CD14-positive monocyte (primary cell): Measurements from ENCODE around the gene NFATC1. TPM values are rescaled to one million over a fixed set of nuclear protein-coding genes. Genes with fewer than 3 reads are reported as not detected.

ENCODE experiments used
- DNase-seq, 3 donors: peaks; one replicate each; pipeline ENCODE4 v3.0.0-alpha.2; 2011 to 2022
- H2AFZ ChIP-seq: 2 replicates; pipeline ENCODE4 v1.6.0; 2012; ENCODE audit warnings: mild to moderate bottlenecking, low read depth, low read length, inconsistent platforms; ENCODE audit not compliant: insufficient read depth, poor library complexity, severe bottlenecking
- H3K27ac ChIP-seq, 2 donors: 1 replicate in 1 of 2; 2 replicates in 1 of 2; pipeline ENCODE4 v1.5.1; 2012 to 2013; ENCODE audit warnings: low read length in 2 of 2, control low read depth in 1 of 2, inconsistent platforms in 1 of 2, low read depth in 1 of 2, mild to moderate bottlenecking in 1 of 2
- H3K27me3 ChIP-seq, 2 donors: one replicate each; pipeline versions ENCODE4 v1.6.0 to v1.6.1; 2011 to 2013; ENCODE audit warnings: low read length in 2 of 2; ENCODE audit not compliant: control insufficient read depth in 2 of 2, insufficient read depth in 2 of 2
- H3K36me3 ChIP-seq, 2 donors: replicated peaks in 1 of 2; 1 replicate in 1 of 2; 2 replicates in 1 of 2; pipeline versions ENCODE4 v1.5.1 to v1.6.1; 2012 to 2013; ENCODE audit warnings: low read length in 2 of 2, control low read depth in 1 of 2, inconsistent platforms in 1 of 2, mild to moderate bottlenecking in 1 of 2; ENCODE audit not compliant: insufficient read depth in 2 of 2, control insufficient read depth in 1 of 2
- H3K4me1 ChIP-seq, 2 donors: 1 replicate in 1 of 2; 2 replicates in 1 of 2; pipeline versions ENCODE4 v1.5.1 to v1.6.1; 2012 to 2013; ENCODE audit warnings: low read length in 2 of 2, control low read depth in 1 of 2, inconsistent platforms in 1 of 2, mild to moderate bottlenecking in 1 of 2, moderate library complexity in 1 of 2; ENCODE audit not compliant: insufficient read depth in 2 of 2, control insufficient read depth in 1 of 2
- H3K4me2 ChIP-seq: replicated peaks from 2 replicates; pipeline ENCODE3; 2012; ENCODE audit warnings: low read length, moderate library complexity, mild to moderate bottlenecking; ENCODE audit not compliant: poor library complexity, severe bottlenecking; ENCODE audit errors: extremely low read depth
- H3K4me3 ChIP-seq, 3 experiments: fragments of 200-600 bp in 1 of 3; sonication (generic) in 1 of 3; replicated peaks in 1 of 3; 1 replicate in 2 of 3; 2 replicates in 1 of 3; pipeline ENCODE4 v1.5.1; 2011 to 2013; ENCODE audit warnings: low read length in 3 of 3, mild to moderate bottlenecking in 3 of 3, control low read depth in 2 of 3, low read depth in 2 of 3, inconsistent platforms in 1 of 3, moderate library complexity in 1 of 3
- H3K79me2 ChIP-seq: 2 replicates; pipeline ENCODE4 v1.6.0; 2012; ENCODE audit warnings: mild to moderate bottlenecking, control low read depth, inconsistent platforms, low read length, moderate library complexity; ENCODE audit not compliant: insufficient read depth
- H3K9ac ChIP-seq: 2 replicates; pipeline ENCODE4 v1.6.0; 2017; ENCODE audit warnings: low read length, mild to moderate bottlenecking; ENCODE audit not compliant: insufficient read depth, poor library complexity, severe bottlenecking
- H3K9me3 ChIP-seq, 2 donors: replicated peaks in 1 of 2; 1 replicate in 1 of 2; 2 replicates in 1 of 2; pipeline versions ENCODE4 v1.5.1 to v1.6.1; 2012 to 2013; ENCODE audit warnings: low read length in 2 of 2, control low read depth in 1 of 2; ENCODE audit not compliant: control insufficient read depth in 1 of 2, insufficient read depth in 1 of 2
- H4K20me1 ChIP-seq: 2 replicates; pipeline ENCODE4 v1.6.0; 2012; ENCODE audit warnings: mild to moderate bottlenecking, low read length, control low read depth, moderate library complexity; ENCODE audit not compliant: insufficient read depth
- H3K27ac Mint-ChIP-seq, 7 donors: one replicate each; pipeline ENCODE4 v1.8.0; 2020; ENCODE audit warnings: mild to moderate bottlenecking in 7 of 7, mixed read lengths in 7 of 7, moderate library complexity in 6 of 7, inconsistent platforms in 2 of 7
- H3K27me3 Mint-ChIP-seq, 3 donors: one replicate each; pipeline ENCODE4 v1.8.0; 2021 to 2022; ENCODE audit warnings: low read depth in 3 of 3, mild to moderate bottlenecking in 3 of 3, mixed read lengths in 3 of 3, moderate library complexity in 3 of 3, inconsistent platforms in 1 of 3
- H3K36me3 Mint-ChIP-seq, 2 donors: one replicate each; pipeline ENCODE4 v1.8.0; 2020; ENCODE audit warnings: mixed read lengths in 2 of 2, inconsistent platforms in 1 of 2, mild to moderate bottlenecking in 1 of 2
- H3K4me1 Mint-ChIP-seq: one replicate; pipeline ENCODE4 v1.8.0; 2020; ENCODE audit warnings: mild to moderate bottlenecking, mixed read lengths
- H3K4me3 Mint-ChIP-seq, 2 donors: one replicate each; pipeline ENCODE4 v1.8.0; 2020; ENCODE audit warnings: mild to moderate bottlenecking in 2 of 2, mixed read lengths in 2 of 2, moderate library complexity in 1 of 2
- H3K9me3 Mint-ChIP-seq, 7 donors: one replicate each; pipeline ENCODE4 v1.8.0; 2020 to 2022; ENCODE audit warnings: mixed read lengths in 7 of 7, mild to moderate bottlenecking in 6 of 7, moderate library complexity in 6 of 7, inconsistent platforms in 2 of 7
- WGBS: methylation state at CpG from one replicate; pipeline ENCODE4 v1.1.5; 2013; ENCODE audit warnings: missing lambda C conversion rate; ENCODE audit not compliant: insufficient coverage; 5-methylcytosine and 5-hydroxymethylcytosine counted together
- intact Hi-C, 2 donors: fragments of 100-400 bp; cut with micrococcal nuclease; formaldehyde crosslinking; loops; one replicate each; pipeline versions ENCODE4 v1.15.0 to v1.15.1; 2023
- polyA plus RNA-seq, 3 donors: library from polyadenylated mRNA; depleted of rRNA in 1 of 3; unstranded in 2 of 3; stranded (reverse) in 1 of 3; fragments of 300-500 nt in 2 of 3; fragments of >200 nt in 1 of 3; fragmentation: Illumina TruSeq in 2 of 3; gene quantifications; 1 replicate in 2 of 3; 2 replicates in 1 of 3; pipeline ENCODE4 v1.2.3, GENCODE V29; 2012 to 2021
- TF ChIP-seq, protein P1 (sequence below): fragments of 200-600 bp; IDR thresholded peaks from one replicate; pipeline ENCODE4 v1.8.0; 2022; ENCODE audit warnings: antibody characterized with exemption, mild to moderate bottlenecking

The NFATC1 gene
- polyA plus RNA-seq, 3 donors = 7.8 to 10.7 (median 8.3) TPM

DNA sequence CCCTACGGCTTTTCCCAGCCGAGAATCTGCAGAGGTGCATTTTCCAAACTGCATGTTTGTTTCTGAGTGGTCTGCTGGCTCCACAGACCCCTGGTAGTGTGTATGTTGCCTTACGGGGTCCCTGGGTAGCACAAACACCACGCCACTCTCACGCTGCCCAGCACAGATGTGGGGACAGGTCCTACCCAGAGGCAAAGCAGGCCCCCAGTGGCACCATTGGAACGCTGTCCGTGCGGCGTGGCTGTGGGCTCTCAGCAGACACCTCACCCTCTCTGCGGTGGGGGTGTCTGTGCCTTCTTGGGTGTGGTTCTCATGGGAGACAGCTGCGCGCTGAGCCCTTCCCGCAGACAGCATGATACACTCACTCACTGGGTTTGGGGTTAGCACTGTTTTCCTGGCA, 137.4 kb downstream of the NFATC1 start:
- no peak overlapping the region for H3K4me2 ChIP-seq
- no peaks in the 10 kb centered on the region for H3K4me1 ChIP-seq
- Mint-ChIP-seq H3K4me1 (no peaks in the 10 kb centered on the region), H3K36me3 (peaks cover 17% of the 10 kb centered on the region in 2 donors), H3K27me3 (peaks cover 5 to 8% (median 6%) of the 10 kb centered on the region in 3 donors), H3K4me3 (no peak overlapping the region), H3K27ac (no peak overlapping the region), H3K9me3 (peaks cover 0 to 9% (median 3%) of the 10 kb centered on the region in 7 donors)
- no peaks in the 10 kb centered on the region for H3K79me2 ChIP-seq
- WGBS = 98% methylated on average over 6 of the region's 13 CpGs
- TF ChIP-seq, protein P1, sequence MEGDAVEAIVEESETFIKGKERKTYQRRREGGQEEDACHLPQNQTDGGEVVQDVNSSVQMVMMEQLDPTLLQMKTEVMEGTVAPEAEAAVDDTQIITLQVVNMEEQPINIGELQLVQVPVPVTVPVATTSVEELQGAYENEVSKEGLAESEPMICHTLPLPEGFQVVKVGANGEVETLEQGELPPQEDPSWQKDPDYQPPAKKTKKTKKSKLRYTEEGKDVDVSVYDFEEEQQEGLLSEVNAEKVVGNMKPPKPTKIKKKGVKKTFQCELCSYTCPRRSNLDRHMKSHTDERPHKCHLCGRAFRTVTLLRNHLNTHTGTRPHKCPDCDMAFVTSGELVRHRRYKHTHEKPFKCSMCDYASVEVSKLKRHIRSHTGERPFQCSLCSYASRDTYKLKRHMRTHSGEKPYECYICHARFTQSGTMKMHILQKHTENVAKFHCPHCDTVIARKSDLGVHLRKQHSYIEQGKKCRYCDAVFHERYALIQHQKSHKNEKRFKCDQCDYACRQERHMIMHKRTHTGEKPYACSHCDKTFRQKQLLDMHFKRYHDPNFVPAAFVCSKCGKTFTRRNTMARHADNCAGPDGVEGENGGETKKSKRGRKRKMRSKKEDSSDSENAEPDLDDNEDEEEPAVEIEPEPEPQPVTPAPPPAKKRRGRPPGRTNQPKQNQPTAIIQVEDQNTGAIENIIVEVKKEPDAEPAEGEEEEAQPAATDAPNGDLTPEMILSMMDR = no peak
- no peak overlapping the region for H3K9ac ChIP-seq
- peaks cover 0 to 20% of the 10 kb centered on the region in 2 donors for H3K27me3 ChIP-seq
- H3K36me3 ChIP-seq = peaks cover 9 to 14% of the 10 kb centered on the region in 2 donors
- no peak overlapping the region for H3K4me3 ChIP-seq
- H3K9me3 ChIP-seq = no peaks in the 10 kb centered on the region
- intact Hi-C loops = loop anchor here in 1 of 2 donors (10.0 kb wide), 1 partner anchor 112 kb away; no protein-coding TSS in a partner anchor
- H4K20me1 ChIP-seq = no peaks in the 10 kb centered on the region
- H3K27ac ChIP-seq = no peak overlapping the region
- H2AFZ ChIP-seq = no peak overlapping the region
- no peak for DNase-seq

DNA sequence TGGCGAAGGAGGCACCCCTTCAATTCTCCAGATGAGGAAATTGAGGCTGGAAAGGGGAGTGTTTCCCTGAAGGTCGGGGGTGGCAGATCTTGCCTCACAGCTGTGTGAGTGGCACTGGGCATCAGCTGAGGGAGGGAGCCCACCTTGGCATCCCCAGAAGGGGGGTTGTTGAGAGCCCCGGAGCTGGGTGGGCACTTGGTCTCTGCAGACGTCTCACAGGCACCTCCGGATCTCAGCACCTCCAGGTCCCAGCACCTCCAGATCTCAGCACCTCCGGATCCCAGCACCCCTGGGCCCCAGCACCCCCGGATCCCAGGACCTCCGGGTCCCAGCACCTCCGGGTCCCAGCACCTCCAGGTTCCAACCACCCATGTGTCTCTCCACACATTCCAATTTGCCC, 137.9 kb downstream of the NFATC1 start:
- H3K79me2 ChIP-seq = no peaks in the 10 kb centered on the region
- Mint-ChIP-seq H3K27ac (no peak overlapping the region), H3K36me3 (peaks cover 12 to 13% of the 10 kb centered on the region in 2 donors), H3K4me3 (no peak overlapping the region), H3K27me3 (peaks cover 5 to 8% (median 6%) of the 10 kb centered on the region in 3 donors), H3K9me3 (peaks cover 0 to 9% (median 4%) of the 10 kb centered on the region in 7 donors), H3K4me1 (no peaks in the 10 kb centered on the region)
- H2AFZ ChIP-seq = no peak overlapping the region
- no peaks in the 10 kb centered on the region for H3K9me3 ChIP-seq
- DNase-seq = no peak
- H3K4me3 ChIP-seq = no peak overlapping the region
- TF ChIP-seq, protein P1 = no peak
- H3K4me2 ChIP-seq = no peak overlapping the region
- no peaks in the 10 kb centered on the region for H3K4me1 ChIP-seq
- H3K9ac ChIP-seq = no peak overlapping the region
- peaks cover 0 to 20% of the 10 kb centered on the region in 2 donors for H3K27me3 ChIP-seq
- H3K36me3 ChIP-seq = peaks cover 6 to 10% of the 10 kb centered on the region in 2 donors
- intact Hi-C loops = loop anchor here in 1 of 2 donors (10.0 kb wide), 1 partner anchor 111 kb away; no protein-coding TSS in a partner anchor
- H3K27ac ChIP-seq = no peak overlapping the region
- no peaks in the 10 kb centered on the region for H4K20me1 ChIP-seq
- 94% methylated on average over 6 of the region's 9 CpGs for WGBS
